DND-41 (cell line): ENCODE data around the gene FAM81B.

Experiments used
- ATAC-seq: fragments of 200-7000 bp; cut with Tn5 transposase; 3 replicates; pipeline ENCODE4 v1.9.1; 2021; ENCODE audit warnings: low read depth; ENCODE audit not compliant: insufficient read depth
- DNase-seq: peaks from one replicate; pipeline ENCODE4 v3.0.0-alpha.2; 2020
- H2AFZ ChIP-seq: 2 replicates; pipeline ENCODE4 v1.6.0; 2012; ENCODE audit warnings: low read depth, low read length
- H3K27ac ChIP-seq: 2 replicates; pipeline ENCODE4 v1.5.1; 2012; ENCODE audit warnings: low read length, inconsistent platforms
- H3K27me3 ChIP-seq: fragments of 200-600 bp; sonication (generic); 2 replicates; pipeline ENCODE4 v1.6.0; 2012; ENCODE audit warnings: low read length, mild to moderate bottlenecking, inconsistent platforms; ENCODE audit not compliant: insufficient read depth, poor library complexity
- H3K36me3 ChIP-seq: 2 replicates; pipeline ENCODE4 v1.5.1; 2012; ENCODE audit warnings: low read length, inconsistent platforms; ENCODE audit not compliant: insufficient read depth
- H3K4me1 ChIP-seq: 2 replicates; pipeline ENCODE4 v1.5.1; 2012; ENCODE audit warnings: mild to moderate bottlenecking, low read length; ENCODE audit not compliant: insufficient read depth
- H3K4me2 ChIP-seq: 2 replicates; pipeline ENCODE4 v1.6.0; 2012; ENCODE audit warnings: mild to moderate bottlenecking, moderate library complexity, low read length, inconsistent platforms; ENCODE audit not compliant: insufficient read depth
- H3K4me3 ChIP-seq, 2 experiments: fragments of 200-600 bp in 1 of 2; shearing (Covaris generic) in 1 of 2; 2 replicates each; pipeline ENCODE4 v1.5.1; 2012 to 2016; ENCODE audit warnings: inconsistent platforms in 2 of 2, low read length in 2 of 2, mild to moderate bottlenecking in 2 of 2, low read depth in 1 of 2, moderate library complexity in 1 of 2
- H3K79me2 ChIP-seq: 2 replicates; pipeline ENCODE4 v1.6.0; 2012; ENCODE audit warnings: low read length, inconsistent platforms; ENCODE audit not compliant: insufficient read depth
- H3K9ac ChIP-seq: 2 replicates; pipeline ENCODE4 v1.6.0; 2012; ENCODE audit warnings: low read depth, mild to moderate bottlenecking, inconsistent platforms, low read length, moderate library complexity
- H3K9me3 ChIP-seq: 2 replicates; pipeline ENCODE4 v1.5.1; 2012; ENCODE audit warnings: low read length, moderate library complexity, mild to moderate bottlenecking, inconsistent platforms; ENCODE audit not compliant: insufficient read depth, severe bottlenecking
- H4K20me1 ChIP-seq: 2 replicates; pipeline ENCODE4 v1.6.0; 2012; ENCODE audit warnings: low read length; ENCODE audit not compliant: insufficient read depth
- EZH2 ChIP-seq: IDR thresholded peaks from 3 replicates; pipeline ENCODE4 v1.6.1; 2012; ENCODE audit warnings: borderline replicate concordance, low read depth, mild to moderate bottlenecking, moderate library complexity, low read length, inconsistent platforms; ENCODE audit not compliant: severe bottlenecking
- TF ChIP-seq, protein P1 (sequence below): IDR thresholded peaks from 2 replicates; pipeline ENCODE4 v1.5.1; 2012; ENCODE audit warnings: borderline replicate concordance, low read length, moderate library complexity, mild to moderate bottlenecking; ENCODE audit not compliant: poor library complexity, severe bottlenecking; ENCODE audit errors: extremely low read depth

FAM81B gene

GRCh38 chr5:95424526-95424925 lies 33.4 kb downstream of the FAM81B start:
- no peak overlapping the region for H2AFZ ChIP-seq
- H3K4me2 ChIP-seq, result no peak overlapping the region
- H3K27me3 ChIP-seq, result peaks cover 5% of the 10 kb centered on the region
- ATAC-seq (no peak), DNase-seq (no peak)
- no peaks in the 10 kb centered on the region for H3K9me3 ChIP-seq
- H4K20me1 ChIP-seq, result no peaks in the 10 kb centered on the region
- no peaks in the 10 kb centered on the region for H3K79me2 ChIP-seq
- no peaks in the 10 kb centered on the region for H3K36me3 ChIP-seq
- H3K9ac ChIP-seq, result no peak overlapping the region
- no peak overlapping the region for H3K4me3 ChIP-seq
- H3K4me1 ChIP-seq, result no peaks in the 10 kb centered on the region
- no peak overlapping the region for H3K27ac ChIP-seq
- TF ChIP-seq, protein P1, sequence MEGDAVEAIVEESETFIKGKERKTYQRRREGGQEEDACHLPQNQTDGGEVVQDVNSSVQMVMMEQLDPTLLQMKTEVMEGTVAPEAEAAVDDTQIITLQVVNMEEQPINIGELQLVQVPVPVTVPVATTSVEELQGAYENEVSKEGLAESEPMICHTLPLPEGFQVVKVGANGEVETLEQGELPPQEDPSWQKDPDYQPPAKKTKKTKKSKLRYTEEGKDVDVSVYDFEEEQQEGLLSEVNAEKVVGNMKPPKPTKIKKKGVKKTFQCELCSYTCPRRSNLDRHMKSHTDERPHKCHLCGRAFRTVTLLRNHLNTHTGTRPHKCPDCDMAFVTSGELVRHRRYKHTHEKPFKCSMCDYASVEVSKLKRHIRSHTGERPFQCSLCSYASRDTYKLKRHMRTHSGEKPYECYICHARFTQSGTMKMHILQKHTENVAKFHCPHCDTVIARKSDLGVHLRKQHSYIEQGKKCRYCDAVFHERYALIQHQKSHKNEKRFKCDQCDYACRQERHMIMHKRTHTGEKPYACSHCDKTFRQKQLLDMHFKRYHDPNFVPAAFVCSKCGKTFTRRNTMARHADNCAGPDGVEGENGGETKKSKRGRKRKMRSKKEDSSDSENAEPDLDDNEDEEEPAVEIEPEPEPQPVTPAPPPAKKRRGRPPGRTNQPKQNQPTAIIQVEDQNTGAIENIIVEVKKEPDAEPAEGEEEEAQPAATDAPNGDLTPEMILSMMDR, result no peak
- no peak for TF ChIP-seq EZH2

GRCh38 chr5:95426227-95426626 lies 35.1 kb downstream of the FAM81B start:
- Histone ChIP-seq H3K79me2 (no peaks in the 10 kb centered on the region), H3K4me3 (no peak overlapping the region), H3K27ac (no peak overlapping the region), H2AFZ (no peak overlapping the region), H3K36me3 (no peaks in the 10 kb centered on the region), H3K4me2 (no peak overlapping the region), H3K27me3 (peaks cover 5% of the 10 kb centered on the region), H3K9me3 (no peaks in the 10 kb centered on the region), H4K20me1 (no peaks in the 10 kb centered on the region), H3K4me1 (no peaks in the 10 kb centered on the region), H3K9ac (no peak overlapping the region)
- no peak for TF ChIP-seq EZH2
- TF ChIP-seq, protein P1, result no peak
- no peak for ATAC-seq
- DNase-seq, result no peak

DNA sequence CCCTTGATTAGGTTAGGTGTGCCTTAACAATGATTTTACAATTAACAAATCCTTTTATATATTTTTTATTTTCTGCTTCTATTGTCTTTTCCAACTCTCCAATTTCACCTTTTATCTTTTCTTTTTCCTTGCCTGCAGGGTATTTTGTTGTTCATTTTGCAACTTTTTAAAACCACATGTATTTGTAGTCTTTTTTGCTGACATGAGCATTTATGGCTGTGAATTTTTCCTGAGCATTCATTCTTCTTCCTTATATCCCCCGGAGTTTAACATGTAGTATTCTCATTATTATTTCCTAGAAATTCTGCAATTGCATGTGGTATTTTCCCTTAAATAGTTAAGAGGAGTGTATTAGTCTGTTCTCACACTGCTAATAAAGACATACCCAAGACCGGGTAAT lies 41.6 kb downstream of the FAM81B start:
- Histone ChIP-seq H4K20me1 (no peaks in the 10 kb centered on the region), H3K79me2 (no peaks in the 10 kb centered on the region), H3K4me3 (no peak overlapping the region), H3K4me2 (no peak overlapping the region), H3K4me1 (no peaks in the 10 kb centered on the region), H3K27me3 (peaks cover 5% of the 10 kb centered on the region), H3K36me3 (no peaks in the 10 kb centered on the region), H3K9ac (no peak overlapping the region), H2AFZ (no peak overlapping the region), H3K9me3 (no peaks in the 10 kb centered on the region), H3K27ac (no peak overlapping the region)
- ATAC-seq, result no peak
- no peak for DNase-seq
- TF ChIP-seq EZH2, result no peak
- TF ChIP-seq, protein P1, result no peak
